LNCaP clone FGC (cell line): ENCODE data around the gene TRIM37.

Source experiments
- DNase-seq: peaks from one replicate; pipeline ENCODE4 v3.0.0-alpha.2; 2011; ENCODE audit warnings: low read depth
- H3K4me3 ChIP-seq: 2 replicates; pipeline ENCODE4 v1.5.1; 2011; ENCODE audit warnings: mild to moderate bottlenecking, low read depth, low read length, control low read depth
- CTCF ChIP-seq: IDR thresholded peaks from 2 replicates; pipeline ENCODE4 v1.5.1; 2012; ENCODE audit warnings: mild to moderate bottlenecking; ENCODE audit not compliant: control insufficient read depth, insufficient read depth; ENCODE audit errors: extremely low read depth

The TRIM37 gene

DNA sequence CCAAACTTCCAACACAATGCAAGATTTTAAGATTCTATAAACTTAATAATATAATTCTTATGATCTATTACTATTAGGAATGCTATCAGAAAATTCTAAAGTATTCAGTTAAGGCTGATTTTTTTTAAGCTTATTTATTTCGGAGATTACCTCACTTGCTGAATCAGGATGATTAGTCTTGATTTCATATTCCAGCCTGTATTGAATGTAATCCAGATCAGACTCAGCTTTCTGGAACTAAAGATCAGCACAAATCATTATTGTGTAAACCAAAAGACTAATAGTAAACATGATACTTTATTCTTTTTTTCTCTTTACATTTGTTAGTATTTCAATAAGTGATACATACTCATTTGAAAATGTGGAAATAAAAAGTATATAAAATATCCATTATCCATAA, 24.5 kb upstream of the TRIM37 start:
- H3K4me3 ChIP-seq: no peak overlapping the region
- no peak for DNase-seq
- no peak for TF ChIP-seq CTCF

- no peak overlapping the region for H3K4me3 ChIP-seq
- no peak for DNase-seq
- no peak for TF ChIP-seq CTCF
Observed at GRCh38 chr17:59129814-59130213, 23.1 kb upstream of the TRIM37 start.

DNA sequence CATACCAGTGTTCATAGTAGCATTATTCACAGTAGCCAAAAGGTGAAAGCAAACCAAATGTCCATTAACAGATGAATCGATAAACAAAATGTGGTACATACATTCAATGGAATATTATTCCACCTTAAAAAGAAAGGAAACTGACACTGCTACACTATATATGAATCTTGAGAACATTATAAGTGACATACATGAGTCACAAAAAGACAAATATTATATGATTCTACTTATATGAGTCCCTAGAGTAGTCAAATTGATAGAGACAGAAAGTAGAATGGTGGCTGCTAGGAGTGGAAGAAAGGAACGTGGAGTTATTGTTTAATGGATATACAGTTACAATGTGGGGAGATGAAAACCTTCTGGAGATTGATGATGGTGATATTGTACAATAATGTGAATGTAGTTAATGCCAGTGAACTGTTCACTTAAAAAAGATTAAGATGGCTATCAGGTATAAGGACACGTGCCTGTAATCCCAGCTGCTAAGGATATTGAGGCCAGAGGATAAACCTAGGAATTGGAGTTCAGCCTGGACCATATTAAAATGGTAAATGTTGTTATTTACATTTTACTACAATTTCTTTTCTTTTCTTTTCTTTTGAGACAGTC, 20.2 kb upstream of the TRIM37 start:
- no peak for DNase-seq
- TF ChIP-seq CTCF: no peak
- no peak overlapping the region for H3K4me3 ChIP-seq

- H3K4me3 ChIP-seq: no peak overlapping the region
- TF ChIP-seq CTCF: no peak
- DNase-seq: no peak
Observed at GRCh38 chr17:59124665-59125064, 18.0 kb upstream of the TRIM37 start.

DNA sequence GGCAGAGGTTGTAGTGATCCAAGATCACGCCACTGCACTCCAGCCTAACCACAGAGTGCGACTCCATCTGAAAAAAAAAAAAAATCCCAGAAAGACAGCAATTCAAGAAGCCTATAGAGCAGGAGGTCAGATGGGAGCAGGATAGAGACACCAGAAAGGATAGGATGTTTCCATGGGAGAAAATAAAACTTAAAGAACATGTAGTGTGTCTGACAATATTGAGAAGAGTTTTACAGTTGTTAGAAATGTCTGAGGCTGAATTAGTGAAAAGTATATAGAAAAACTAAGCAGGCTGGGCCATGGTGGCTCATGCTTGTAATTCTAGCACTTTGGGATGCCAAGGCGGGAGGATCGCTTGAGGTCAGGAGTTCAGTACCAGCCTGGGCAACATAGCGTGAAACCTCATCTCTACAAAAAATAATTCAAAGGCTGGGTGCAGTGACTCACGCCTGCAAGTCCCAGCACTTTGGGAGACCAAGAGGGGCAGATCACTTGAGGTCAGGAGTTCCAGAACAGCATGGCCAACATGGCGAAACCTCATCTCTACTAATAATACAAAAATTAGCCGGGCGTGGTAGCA, 15.3 kb upstream of the TRIM37 start:
- no peak for DNase-seq
- TF ChIP-seq CTCF: no peak

GRCh38 chr17:59115474-59115873, 8.8 kb upstream of the TRIM37 start:
- DNase-seq: no peak
- H3K4me3 ChIP-seq: no peak overlapping the region
- TF ChIP-seq CTCF: no peak

More for the DNA sequence above, 15.3 kb upstream of the TRIM37 start:
- H3K4me3 ChIP-seq: no peak overlapping the region

GRCh38 chr17:59111539-59111938, 4.9 kb upstream of the TRIM37 start:
- TF ChIP-seq CTCF: no peak
- no peak for DNase-seq

More at GRCh38 chr17:59111539-59111938, 4.9 kb upstream of the TRIM37 start:
- H3K4me3 ChIP-seq: no peak overlapping the region
